HEK293 (cell line): ENCODE data around the gene GATM.

Source experiments
- CTCF ChIA-PET: fragments of 350-600 bp; formaldehyde crosslinking; extraction: SDS; loops from one replicate; lab custom pipeline; 2021; ENCODE audit warnings: antibody characterized with exemption; lab: Yijun Ruan, JAX
- POLR2A ChIA-PET: fragments of 300-600 bp; formaldehyde crosslinking; extraction: SDS; loops from one replicate; lab custom pipeline; 2020; ENCODE audit warnings: antibody characterized with exemption, inconsistent platforms; lab: Yijun Ruan, JAX
- H3K27ac ChIP-seq: fragments of 200-500 bp; sonication (Bioruptor generic); 2 replicates; pipeline ENCODE4 v1.5.1; 2014; ENCODE audit warnings: low read depth, low read length, control low read depth, inconsistent platforms; ENCODE audit errors: extremely low read depth
- H3K36me3 ChIP-seq, 2 experiments: fragments of 200-500 bp in 1 of 2; sonication (Bioruptor generic) in 1 of 2; 1 replicate in 1 of 2; 2 replicates in 1 of 2; pipeline ENCODE4 v1.5.1; 2014 to 2017; ENCODE audit warnings: inconsistent platforms in 2 of 2, low read length in 2 of 2; ENCODE audit not compliant: control insufficient read depth in 2 of 2, insufficient read depth in 1 of 2
- H3K4me1 ChIP-seq: fragments of 200-500 bp; sonication (Bioruptor generic); 2 replicates; pipeline ENCODE4 v1.5.1; 2014; ENCODE audit warnings: mild to moderate bottlenecking, low read length, inconsistent platforms; ENCODE audit not compliant: control insufficient read depth, insufficient read depth
- H3K4me3 ChIP-seq: 2 replicates; pipeline ENCODE4 v1.5.1; 2011; ENCODE audit warnings: low read depth, mild to moderate bottlenecking, control low read depth, low read length, moderate library complexity
- H3K9me3 ChIP-seq: fragments of 200-500 bp; sonication (Bioruptor generic); 2 replicates; pipeline ENCODE4 v1.5.1; 2014; ENCODE audit warnings: low read depth, low read length, inconsistent platforms; ENCODE audit not compliant: control insufficient read depth, insufficient read depth
- AEBP2 ChIP-seq: fragments of 450-650 bp; formaldehyde crosslinking; IDR thresholded peaks from 2 replicates; pipeline ENCODE4 v1.5.1; 2016; ENCODE audit warnings: missing biosample characterization, missing genetic modification characterization, borderline replicate concordance
- KLF16 ChIP-seq: fragments of 450-650 bp; formaldehyde crosslinking; IDR thresholded peaks from 2 replicates; pipeline ENCODE4 v1.5.1; 2017; ENCODE audit warnings: missing biosample characterization, missing genetic modification characterization
- MEIS1 ChIP-seq: sonication (generic); formaldehyde crosslinking; IDR thresholded peaks from 2 replicates; pipeline ENCODE4 v1.8.1; 2022; ENCODE audit warnings: missing genetic modification reagents, mild to moderate bottlenecking, borderline replicate concordance
- SCRT1 ChIP-seq: fragments of 450-650 bp; formaldehyde crosslinking; IDR thresholded peaks from 2 replicates; pipeline ENCODE4 v1.5.1; 2016; ENCODE audit warnings: missing biosample characterization, missing genetic modification characterization, borderline replicate concordance
- ZBTB6 ChIP-seq: fragments of 450-650 bp; formaldehyde crosslinking; IDR thresholded peaks from 2 replicates; pipeline ENCODE4 v1.5.1; 2017; ENCODE audit warnings: missing biosample characterization, missing genetic modification characterization
- ZFP37 ChIP-seq: fragments of 450-650 bp; formaldehyde crosslinking; IDR thresholded peaks from 2 replicates; pipeline ENCODE4 v1.5.1; 2016; ENCODE audit warnings: missing biosample characterization, missing genetic modification characterization
- ZNF132 ChIP-seq: fragments of 450-650 bp; formaldehyde crosslinking; IDR thresholded peaks from 2 replicates; pipeline ENCODE4 v1.5.1; 2017; ENCODE audit warnings: missing biosample characterization, missing genetic modification characterization, borderline replicate concordance
- ZNF157 ChIP-seq: fragments of 450-650 bp; formaldehyde crosslinking; IDR thresholded peaks from 2 replicates; pipeline ENCODE4 v1.5.1; 2016; ENCODE audit warnings: missing biosample characterization, missing genetic modification characterization
- ZNF184 ChIP-seq: fragments of 450-650 bp; IDR thresholded peaks from 2 replicates; pipeline ENCODE4 v1.5.1; 2018; ENCODE audit warnings: missing biosample characterization, mild to moderate bottlenecking, missing genetic modification characterization
- ZNF292 ChIP-seq: fragments of 450-650 bp; formaldehyde crosslinking; IDR thresholded peaks from 2 replicates; pipeline ENCODE4 v1.5.1; 2016; ENCODE audit warnings: low read depth, missing biosample characterization, missing genetic modification characterization, borderline replicate concordance
- ZNF555 ChIP-seq: fragments of 450-650 bp; formaldehyde crosslinking; conservative IDR thresholded peaks from 2 replicates; pipeline ENCODE4 v1.5.1; 2017; ENCODE audit warnings: missing biosample characterization, mild to moderate bottlenecking, missing genetic modification characterization, inconsistent platforms
- ZNF626 ChIP-seq: fragments of 450-650 bp; sonication (Bioruptor Pico); formaldehyde crosslinking; IDR thresholded peaks from 2 replicates; pipeline ENCODE4 v1.5.1; 2018; ENCODE audit warnings: missing biosample characterization, missing genetic modification characterization, inconsistent platforms
- ZNF658 ChIP-seq: fragments of 450-650 bp; formaldehyde crosslinking; IDR thresholded peaks from 2 replicates; pipeline ENCODE4; 2016; ENCODE audit warnings: missing biosample characterization, missing genetic modification characterization
- ZNF664 ChIP-seq: fragments of 450-650 bp; formaldehyde crosslinking; IDR thresholded peaks from 2 replicates; pipeline ENCODE4 v1.5.1; 2016; ENCODE audit warnings: missing biosample characterization, missing genetic modification characterization
- TF ChIP-seq, protein P1 (sequence below): fragments of 450-650 bp; formaldehyde crosslinking; optimal IDR thresholded peaks from 2 replicates; pipeline ENCODE3; 2016; ENCODE audit warnings: missing biosample characterization, mild to moderate bottlenecking, missing genetic modification characterization
- TF ChIP-seq, protein P2 (sequence below): fragments of 450-650 bp; formaldehyde crosslinking; IDR thresholded peaks from 2 replicates; pipeline ENCODE4 v1.5.1; 2016; ENCODE audit warnings: missing biosample characterization, missing genetic modification characterization

Gene GATM

GRCh38 chr15:45414215-45414885, 36.0 kb upstream of the GATM start:
- H3K4me3 ChIP-seq, result no peak overlapping the region
- ChIA-PET CTCF (interaction anchor here (0.6 to 2.0 kb wide), 6 partner anchors 9 to 251 kb away, joined by 3 to 11 read pairs (median 4); no protein-coding TSS in a partner anchor), POLR2A (interaction anchor here (1.8 kb wide), 1 partner anchor 12 kb away, joined by 4 read pairs; a partner anchor contains a TSS)
- H3K36me3 ChIP-seq, result peaks cover 50 to 90% of the 10 kb centered on the region in 2 experiments
- H3K4me1 ChIP-seq, result no peaks in the 10 kb centered on the region
- no peak overlapping the region for H3K27ac ChIP-seq
- TF ChIP-seq ZNF184 (tag by site-specific recombination) (no peak), ZNF626 (tag by site-specific recombination) (no peak), ZBTB6 (tag by site-specific recombination) (no peak), ZNF132 (no peak), ZNF292 (tag by site-specific recombination) (no peak), SCRT1 (tag by site-specific recombination) (no peak), ZFP37 (tag by site-specific recombination) (no peak), KLF16 (tag by site-specific recombination) (no peak), ZNF658 (tag by site-specific recombination) (no peak), AEBP2 (no peak), ZNF157 (tag by site-specific recombination) (no peak), MEIS1 (no peak), ZNF664 (tag by site-specific recombination) (no peak)
- TF ChIP-seq, protein P1, sequence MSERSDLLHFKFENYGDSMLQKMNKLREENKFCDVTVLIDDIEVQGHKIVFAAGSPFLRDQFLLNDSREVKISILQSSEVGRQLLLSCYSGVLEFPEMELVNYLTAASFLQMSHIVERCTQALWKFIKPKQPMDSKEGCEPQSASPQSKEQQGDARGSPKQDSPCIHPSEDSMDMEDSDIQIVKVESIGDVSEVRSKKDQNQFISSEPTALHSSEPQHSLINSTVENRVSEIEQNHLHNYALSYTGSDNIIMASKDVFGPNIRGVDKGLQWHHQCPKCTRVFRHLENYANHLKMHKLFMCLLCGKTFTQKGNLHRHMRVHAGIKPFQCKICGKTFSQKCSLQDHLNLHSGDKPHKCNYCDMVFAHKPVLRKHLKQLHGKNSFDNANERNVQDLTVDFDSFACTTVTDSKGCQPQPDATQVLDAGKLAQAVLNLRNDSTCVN (tag by site-specific recombination), result no peak
- TF ChIP-seq, protein P2, sequence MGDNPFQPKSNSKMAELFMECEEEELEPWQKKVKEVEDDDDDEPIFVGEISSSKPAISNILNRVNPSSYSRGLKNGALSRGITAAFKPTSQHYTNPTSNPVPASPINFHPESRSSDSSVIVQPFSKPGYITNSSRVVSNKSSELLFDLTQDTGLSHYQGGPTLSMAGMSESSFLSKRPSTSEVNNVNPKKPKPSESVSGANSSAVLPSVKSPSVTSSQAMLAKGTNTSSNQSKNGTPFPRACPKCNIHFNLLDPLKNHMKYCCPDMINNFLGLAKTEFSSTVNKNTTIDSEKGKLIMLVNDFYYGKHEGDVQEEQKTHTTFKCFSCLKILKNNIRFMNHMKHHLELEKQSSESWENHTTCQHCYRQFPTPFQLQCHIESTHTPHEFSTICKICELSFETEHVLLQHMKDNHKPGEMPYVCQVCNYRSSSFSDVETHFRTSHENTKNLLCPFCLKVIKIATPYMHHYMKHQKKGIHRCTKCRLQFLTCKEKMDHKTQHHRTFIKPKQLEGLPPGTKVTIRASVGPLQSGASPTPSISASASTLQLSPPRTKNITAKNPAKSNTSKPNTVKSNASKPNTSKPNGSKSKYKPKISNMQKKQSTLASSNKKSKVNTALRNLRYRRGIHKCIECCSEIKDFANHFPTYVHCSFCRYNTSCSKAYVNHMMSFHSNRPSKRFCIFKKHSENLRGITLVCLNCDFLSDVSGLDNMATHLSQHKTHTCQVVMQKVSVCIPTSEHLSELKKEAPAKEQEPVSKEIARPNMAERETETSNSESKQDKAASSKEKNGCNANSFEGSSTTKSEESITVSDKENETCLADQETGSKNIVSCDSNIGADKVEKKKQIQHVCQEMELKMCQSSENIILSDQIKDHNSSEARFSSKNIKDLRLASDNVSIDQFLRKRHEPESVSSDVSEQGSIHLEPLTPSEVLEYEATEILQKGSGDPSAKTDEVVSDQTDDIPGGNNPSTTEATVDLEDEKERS (tag by site-specific recombination), result no peak
- no peaks in the 10 kb centered on the region for H3K9me3 ChIP-seq

DNA sequence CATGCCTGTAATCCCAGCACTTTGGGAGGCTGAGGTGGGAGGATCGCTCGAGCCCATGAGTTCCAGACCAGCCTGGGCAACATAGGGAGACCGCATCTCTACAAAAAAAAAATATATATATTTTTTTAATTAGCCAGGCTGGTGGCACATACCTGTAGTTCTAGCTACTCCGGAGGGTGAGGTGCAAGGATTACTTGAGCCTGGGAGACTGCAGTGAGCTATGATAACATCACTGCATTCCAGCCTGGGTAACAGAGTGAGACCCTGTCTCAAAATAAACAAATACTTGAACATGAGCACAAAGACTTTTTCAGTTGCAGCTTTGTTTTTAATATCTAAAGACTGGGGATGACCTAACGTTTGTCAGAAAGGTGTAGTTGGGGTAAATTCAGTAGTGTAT, 31.3 kb upstream of the GATM start:
- Histone ChIP-seq H3K4me1 (no peaks in the 10 kb centered on the region), H3K36me3 (peaks cover 52 to 90% of the 10 kb centered on the region in 2 experiments)
- CTCF ChIA-PET, result interaction anchor here (1.2 kb wide), 1 partner anchor 20 kb away, joined by 5 read pairs; no protein-coding TSS in a partner anchor
- TF ChIP-seq ZNF184 (tag by site-specific recombination), result no peak
- TF ChIP-seq ZNF555, result no peak
- TF ChIP-seq, all 188 proteins: peak for 0
- H3K9me3 ChIP-seq, result no peaks in the 10 kb centered on the region
- H3K27ac ChIP-seq, result no peak overlapping the region
- H3K4me3 ChIP-seq, result no peak overlapping the region
- POLR2A ChIA-PET, result no interaction called here
